Tibial nerve (tissue), 3 donors: ENCODE results near the gene CUL9.

Source experiments
- EP300 ChIP-seq, 2 donors: sonication (generic); formaldehyde crosslinking; IDR thresholded peaks; one replicate each; pipeline ENCODE4 v1.6.1; 2017; ENCODE audit warnings: antibody characterized with exemption in 2 of 2, mild to moderate bottlenecking in 1 of 2
- POLR2A ChIP-seq, 2 donors: fragments of 450-650 bp; IDR thresholded peaks; one replicate each; pipeline ENCODE4 v1.6.1; 2017; ENCODE audit warnings: antibody characterized with exemption in 2 of 2, mild to moderate bottlenecking in 2 of 2, moderate library complexity in 2 of 2

GRCh38 chr6:43221046-43221972 is 39.3 kb downstream of the CUL9 start:
- no peak for TF ChIP-seq EP300 (IDR thresholded peaks at IDR 0.05)
- no peak for TF ChIP-seq POLR2A (IDR thresholded peaks at IDR 0.05)
